Large intestine (tissue), 3 donors: ENCODE measurements around the gene ALG3. TPM values are rescaled to one million over a fixed set of nuclear protein-coding genes. Genes with fewer than 3 reads are reported as not detected.

ENCODE experiments used
- DNase-seq, 2 donors: peaks; one replicate each; pipeline versions ENCODE4 v3.0.0 to v3.0.0-alpha.2; 2013
- H3K27ac ChIP-seq: one replicate; pipeline ENCODE4 v1.5.1; 2013; ENCODE audit warnings: low read length
- H3K27me3 ChIP-seq: 2 replicates; pipeline ENCODE4 v1.6.1; 2013; ENCODE audit warnings: low read length; ENCODE audit not compliant: control insufficient read depth, insufficient read depth
- H3K36me3 ChIP-seq: 2 replicates; pipeline ENCODE4 v1.6.1; 2013; ENCODE audit warnings: low read length; ENCODE audit not compliant: control insufficient read depth, insufficient read depth
- H3K4me1 ChIP-seq: one replicate; pipeline ENCODE4 v1.6.1; 2013; ENCODE audit warnings: low read length; ENCODE audit not compliant: control insufficient read depth, insufficient read depth
- H3K4me3 ChIP-seq: one replicate; pipeline ENCODE4 v1.5.1; 2013; ENCODE audit warnings: low read length
- H3K9me3 ChIP-seq: one replicate; pipeline ENCODE4 v1.6.1; 2013; ENCODE audit warnings: mild to moderate bottlenecking, low read depth, low read length, moderate library complexity; ENCODE audit not compliant: control insufficient read depth
- WGBS: methylation state at CpG from one replicate; pipeline ENCODE4 v1.1.5; 2013; ENCODE audit warnings: low lambda C conversion rate; ENCODE audit not compliant: insufficient coverage; 5-methylcytosine and 5-hydroxymethylcytosine counted together
- polyA plus RNA-seq: library from polyadenylated mRNA; unstranded; fragments of 120-200 nt; gene quantifications from one replicate; pipeline ENCODE4 v1.2.1, GENCODE V29; 2013

Gene ALG3
- polyA plus RNA-seq, 1 donor: 74.6 TPM

- H3K27me3 ChIP-seq: peaks cover 51% of the 10 kb centered on the region
- no peak for DNase-seq
- H3K4me3 ChIP-seq: no peak overlapping the region
- no peak overlapping the region for H3K27ac ChIP-seq
- peaks cover 4% of the 10 kb centered on the region for H3K9me3 ChIP-seq
- peaks cover 4% of the 10 kb centered on the region for H3K4me1 ChIP-seq
- no CpG with 5 or more reads among the region's 4 CpGs for WGBS
- no peaks in the 10 kb centered on the region for H3K36me3 ChIP-seq
These were observed 13.3 kb downstream of the ALG3 start for GRCh38 chr3:184235381-184236032.

- H3K27me3 ChIP-seq: peaks cover 56% of the 10 kb centered on the region
- WGBS: no CpG with 5 or more reads among the region's 19 CpGs
- no peak for DNase-seq
- peaks cover 8% of the 10 kb centered on the region for H3K9me3 ChIP-seq
- no peaks in the 10 kb centered on the region for H3K36me3 ChIP-seq
- H3K4me3 ChIP-seq: no peak overlapping the region
- H3K27ac ChIP-seq: no peak overlapping the region
- H3K4me1 ChIP-seq: peaks cover 5% of the 10 kb centered on the region
These were observed 13.9 kb downstream of the ALG3 start for GRCh38 chr3:184234671-184235380.

- Histone ChIP-seq H3K36me3 (no peaks in the 10 kb centered on the region), H3K4me1 (peaks cover 8% of the 10 kb centered on the region), H3K9me3 (peaks cover 10% of the 10 kb centered on the region), H3K27me3 (peaks cover 61% of the 10 kb centered on the region), H3K27ac (no peak overlapping the region), H3K4me3 (no peak overlapping the region)
- WGBS: no CpG with 5 or more reads among the region's 4 CpGs
- no peak for DNase-seq
These were observed 14.5 kb downstream of the ALG3 start for GRCh38 chr3:184234224-184234623.

GRCh38 chr3:184233127-184233843 lies 15.5 kb downstream of the ALG3 start:
- no CpG with 5 or more reads among the region's 23 CpGs for WGBS
- H3K4me1 ChIP-seq: peaks cover 8% of the 10 kb centered on the region
- H3K36me3 ChIP-seq: no peaks in the 10 kb centered on the region
- H3K9me3 ChIP-seq: peaks cover 10% of the 10 kb centered on the region
- H3K27ac ChIP-seq: no peak overlapping the region
- no peak overlapping the region for H3K4me3 ChIP-seq
- peaks cover 70% of the 10 kb centered on the region for H3K27me3 ChIP-seq
- DNase-seq: no peak

- no peak for DNase-seq
- peaks cover 74% of the 10 kb centered on the region for H3K27me3 ChIP-seq
- H3K4me3 ChIP-seq: no peak overlapping the region
- no peak overlapping the region for H3K27ac ChIP-seq
- H3K9me3 ChIP-seq: peaks cover 10% of the 10 kb centered on the region
- whole genome bisulfite sequencing: no CpG with 5 or more reads among the region's 3 CpGs
- H3K36me3 ChIP-seq: no peaks in the 10 kb centered on the region
- H3K4me1 ChIP-seq: peaks cover 8% of the 10 kb centered on the region
These were observed 17.1 kb downstream of the ALG3 start for GRCh38 chr3:184231671-184232070.

- peaks cover 10% of the 10 kb centered on the region for H3K9me3 ChIP-seq
- H3K4me1 ChIP-seq: peaks cover 8% of the 10 kb centered on the region
- H3K27ac ChIP-seq: no peak overlapping the region
- H3K27me3 ChIP-seq: peaks cover 72% of the 10 kb centered on the region
- DNase-seq: peak in 1 of 2 donors; percentile 18
- no peaks in the 10 kb centered on the region for H3K36me3 ChIP-seq
- H3K4me3 ChIP-seq: peak overlapping the region; percentile 4
- 40% methylated on average over 2 of the region's 79 CpGs for WGBS
These were observed 17.9 kb downstream of the ALG3 start for GRCh38 chr3:184230603-184231528.

- H3K27ac ChIP-seq: no peak overlapping the region
- no CpG with 5 or more reads among the region's 61 CpGs for WGBS
- peaks cover 10% of the 10 kb centered on the region for H3K9me3 ChIP-seq
- H3K4me3 ChIP-seq: peak overlapping the region; percentile 35
- no peaks in the 10 kb centered on the region for H3K36me3 ChIP-seq
- DNase-seq: peak; percentile 34 to 60
- H3K4me1 ChIP-seq: peaks cover 8% of the 10 kb centered on the region
- H3K27me3 ChIP-seq: peaks cover 70% of the 10 kb centered on the region
These were observed 18.6 kb downstream of the ALG3 start for GRCh38 chr3:184230081-184230602.

- peaks cover 67% of the 10 kb centered on the region for H3K27me3 ChIP-seq
- WGBS: no CpG with 5 or more reads among the region's 66 CpGs
- peak; percentile 46 to 59 for DNase-seq
- H3K4me3 ChIP-seq: peak within 1 kb of the TSS; percentile 35
- H3K27ac ChIP-seq: no peak within 1 kb of the TSS
- peaks cover 8% of the 10 kb centered on the region for H3K4me1 ChIP-seq
- H3K36me3 ChIP-seq: no peaks in the 10 kb centered on the region
- H3K9me3 ChIP-seq: peaks cover 10% of the 10 kb centered on the region
These were observed 19.2 kb downstream of the ALG3 start, which contains the start of gene VWA5B2 for GRCh38 chr3:184229394-184230080. VWA5B2 (plus strand) TSS chr3:184229585; CDS start chr3:184230529, 944 bp downstream.

GRCh38 chr3:184228376-184229137 lies 20.2 kb downstream of the ALG3 start:
- Histone ChIP-seq H3K9me3 (peaks cover 10% of the 10 kb centered on the region), H3K27me3 (peaks cover 61% of the 10 kb centered on the region), H3K27ac (no peak overlapping the region), H3K36me3 (no peaks in the 10 kb centered on the region), H3K4me3 (no peak overlapping the region), H3K4me1 (peaks cover 8% of the 10 kb centered on the region)
- WGBS: 0% methylated on average over 1 of the region's 12 CpGs
- no peak for DNase-seq
